IMR-90 (cell line): ENCODE measurements around the gene KRT7. TPM values are rescaled to one million over a fixed set of nuclear protein-coding genes. Genes with fewer than 3 reads are reported as not detected.

Experiments
- ATAC-seq: fragments of 200-7000 bp; cut with Tn5 transposase; 2 replicates; pipeline ENCODE4 v1.9.1; 2020; ENCODE audit warnings: low read depth, mild to moderate bottlenecking, moderate library complexity
- BruUV-seq: library from RNA; stranded (reverse); fragments of 400-500 nt; replicated peaks from 2 replicates; lab custom pipeline; 2021; lab: Mats Ljungman, UMichigan
- CTCF ChIA-PET: fragments of 300-600 bp; formaldehyde crosslinking; extraction: SDS; loops from one replicate; lab custom pipeline; 2021; ENCODE audit warnings: antibody characterized with exemption; lab: Yijun Ruan, JAX
- POLR2A ChIA-PET: fragments of 300-600 bp; sonication (Branson Sonifier 250); formaldehyde crosslinking; loops from one replicate; lab custom pipeline; 2022; ENCODE audit warnings: antibody characterized with exemption; ENCODE audit not compliant: unreplicated experiment; lab: Charles Lee
- DNase-seq: peaks from one replicate; pipeline ENCODE4 v3.0.0; 2013
- H2AFZ ChIP-seq: replicated peaks from 2 replicates; pipeline ENCODE3; 2013; ENCODE audit warnings: low read length, mild to moderate bottlenecking; ENCODE audit not compliant: poor library complexity
- H2AK5ac ChIP-seq: 2 replicates; pipeline ENCODE4 v1.6.1; 2013; ENCODE audit warnings: low read depth, low read length, inconsistent platforms
- H2AK9ac ChIP-seq: replicated peaks from 2 replicates; pipeline ENCODE3; 2013; ENCODE audit warnings: mild to moderate bottlenecking, low read depth, low read length, moderate library complexity; ENCODE audit not compliant: poor library complexity
- H2BK120ac ChIP-seq: 2 replicates; pipeline ENCODE4 v1.6.1; 2013; ENCODE audit warnings: low read depth, low read length, inconsistent platforms
- H2BK15ac ChIP-seq: 3 replicates; pipeline ENCODE4 v1.6.1; 2013; ENCODE audit warnings: low read depth, low read length, inconsistent platforms
- H2BK20ac ChIP-seq: 2 replicates; pipeline ENCODE4 v1.6.1; 2013; ENCODE audit warnings: low read depth, mild to moderate bottlenecking, inconsistent platforms, low read length, moderate library complexity
- H2BK5ac ChIP-seq: 2 replicates; pipeline ENCODE4 v1.6.1; 2013; ENCODE audit warnings: mild to moderate bottlenecking, low read depth, low read length, inconsistent platforms; ENCODE audit not compliant: poor library complexity, severe bottlenecking
- H3K14ac ChIP-seq: replicated peaks from 2 replicates; pipeline ENCODE4 v1.6.1; 2013; ENCODE audit warnings: low read depth, low read length, inconsistent platforms
- H3K18ac ChIP-seq: 2 replicates; pipeline ENCODE4 v1.6.1; 2013; ENCODE audit warnings: low read depth, low read length, control low read depth
- H3K23ac ChIP-seq: 2 replicates; pipeline ENCODE4 v1.6.1; 2013; ENCODE audit warnings: low read depth, low read length, inconsistent platforms
- H3K27ac ChIP-seq: 2 replicates; pipeline ENCODE4 v1.5.1; 2013; ENCODE audit warnings: mild to moderate bottlenecking, control low read depth, low read length; ENCODE audit not compliant: insufficient read depth
- H3K27me3 ChIP-seq: 2 replicates; pipeline ENCODE4 v1.6.1; 2013; ENCODE audit warnings: low read length; ENCODE audit not compliant: control insufficient read depth, insufficient read depth
- H3K36me3 ChIP-seq: 2 replicates; pipeline ENCODE4 v1.6.1; 2013; ENCODE audit warnings: low read length, mixed read lengths; ENCODE audit not compliant: control insufficient read depth, insufficient read depth
- H3K4ac ChIP-seq: 2 replicates; pipeline ENCODE4 v1.6.1; 2013; ENCODE audit warnings: low read depth, low read length, inconsistent platforms
- H3K4me1 ChIP-seq: 2 replicates; pipeline ENCODE4 v1.6.1; 2013; ENCODE audit warnings: low read length, mixed read lengths; ENCODE audit not compliant: control insufficient read depth, insufficient read depth
- H3K4me2 ChIP-seq: 2 replicates; pipeline ENCODE4 v1.6.1; 2013; ENCODE audit warnings: low read depth, mild to moderate bottlenecking, control low read depth, low read length, moderate library complexity
- H3K4me3 ChIP-seq: 2 replicates; pipeline ENCODE4 v1.5.1; 2013; ENCODE audit warnings: low read depth, mild to moderate bottlenecking, control low read depth, low read length, moderate library complexity; ENCODE audit not compliant: insufficient read depth
- H3K56ac ChIP-seq: 2 replicates; pipeline ENCODE4 v1.6.1; 2013; ENCODE audit warnings: low read length, inconsistent platforms; ENCODE audit not compliant: insufficient read depth; ENCODE audit errors: extremely low read depth
- H3K79me1 ChIP-seq, 2 experiments: 2 replicates each; pipeline ENCODE4 v1.6.1; 2013; ENCODE audit warnings: low read length in 2 of 2, inconsistent platforms in 1 of 2, low read depth in 1 of 2
- H3K9ac ChIP-seq: 2 replicates; pipeline ENCODE4 v1.6.1; 2013; ENCODE audit warnings: low read depth, low read length, control low read depth
- H3K9me1 ChIP-seq: 2 replicates; pipeline ENCODE4 v1.6.1; 2013; ENCODE audit warnings: low read length, inconsistent platforms; ENCODE audit not compliant: insufficient read depth
- H3K9me3 ChIP-seq: 2 replicates; pipeline ENCODE4 v1.6.1; 2013; ENCODE audit warnings: low read length; ENCODE audit not compliant: control insufficient read depth, insufficient read depth
- H4K20me1 ChIP-seq: 2 replicates; pipeline ENCODE4 v1.6.1; 2013; ENCODE audit warnings: low read length, inconsistent platforms; ENCODE audit not compliant: insufficient read depth
- H4K5ac ChIP-seq: 2 replicates; pipeline ENCODE4 v1.6.1; 2013; ENCODE audit warnings: mild to moderate bottlenecking, low read depth, low read length, control low read depth
- H4K8ac ChIP-seq, 2 experiments: 2 replicates each; pipeline ENCODE4 v1.6.1; 2013; ENCODE audit warnings: low read depth in 2 of 2, low read length in 2 of 2, control low read depth in 1 of 2, inconsistent platforms in 1 of 2
- H4K91ac ChIP-seq: 2 replicates; pipeline ENCODE4 v1.6.1; 2013; ENCODE audit warnings: low read depth, low read length, inconsistent platforms; ENCODE audit not compliant: insufficient read depth
- CEBPB ChIP-seq: IDR thresholded peaks from 2 replicates; pipeline ENCODE4 v1.6.1; 2012; ENCODE audit warnings: low read depth, low read length, improper control_type of control experiment
- CTCF ChIP-seq: conservative IDR thresholded peaks from 2 replicates; pipeline ENCODE4 v1.5.1; 2012; ENCODE audit warnings: mild to moderate bottlenecking, low read depth, low read length, improper control_type of control experiment
- RCOR1 ChIP-seq: IDR thresholded peaks from 2 replicates; pipeline ENCODE4 v1.6.1; 2012; ENCODE audit warnings: mild to moderate bottlenecking, low read length, improper control_type of control experiment; ENCODE audit not compliant: insufficient replicate concordance
- WGBS, 2 experiments: methylation state at CpG; one replicate each; pipeline versions ENCODE4 v1.1.5 to v1.1.7; 2013; ENCODE audit warnings: missing lambda C conversion rate in 2 of 2; ENCODE audit not compliant: insufficient read length in 1 of 2; ENCODE audit errors: extremely low coverage in 2 of 2; 5-methylcytosine and 5-hydroxymethylcytosine counted together
- dilution Hi-C: fragments of 300-500 bp; cut with HindIII; formaldehyde crosslinking; loops from one replicate; pipeline ENCODE4 v1.14.3; 2018; ENCODE audit warnings: low sequenced_read_pairs; ENCODE audit not compliant: unreplicated experiment
- in situ Hi-C: fragments of 300-500 bp; cut with MboI; formaldehyde crosslinking; loops from 3 replicates; pipeline ENCODE4 v1.14.3; 2019; ENCODE audit warnings: low sequenced_read_pairs, inconsistent platforms, mixed read lengths
- intact Hi-C: fragments of 100-400 bp; cut with micrococcal nuclease; formaldehyde crosslinking; loops from 2 replicates; pipeline ENCODE4 v1.10.0; 2022
- polyA plus RNA-seq, 3 experiments: library from polyadenylated mRNA; depleted of rRNA; stranded (reverse); fragments of >200 nt; gene quantifications; 2 replicates each; pipeline ENCODE4 v1.2.3, GENCODE V29; 2012; ENCODE audit warnings: low replicate concordance in 1 of 3
- total RNA-seq: library from RNA; depleted of rRNA; stranded (reverse); fragments of >200 nt; gene quantifications from 2 replicates; pipeline ENCODE4 v1.2.3, GENCODE V29; 2012

Gene KRT7
- total and polyA plus RNA-seq, 2 of the 4 experiments (the other 2 are of a cell fraction), result 0.54 to 1.7 TPM

DNA sequence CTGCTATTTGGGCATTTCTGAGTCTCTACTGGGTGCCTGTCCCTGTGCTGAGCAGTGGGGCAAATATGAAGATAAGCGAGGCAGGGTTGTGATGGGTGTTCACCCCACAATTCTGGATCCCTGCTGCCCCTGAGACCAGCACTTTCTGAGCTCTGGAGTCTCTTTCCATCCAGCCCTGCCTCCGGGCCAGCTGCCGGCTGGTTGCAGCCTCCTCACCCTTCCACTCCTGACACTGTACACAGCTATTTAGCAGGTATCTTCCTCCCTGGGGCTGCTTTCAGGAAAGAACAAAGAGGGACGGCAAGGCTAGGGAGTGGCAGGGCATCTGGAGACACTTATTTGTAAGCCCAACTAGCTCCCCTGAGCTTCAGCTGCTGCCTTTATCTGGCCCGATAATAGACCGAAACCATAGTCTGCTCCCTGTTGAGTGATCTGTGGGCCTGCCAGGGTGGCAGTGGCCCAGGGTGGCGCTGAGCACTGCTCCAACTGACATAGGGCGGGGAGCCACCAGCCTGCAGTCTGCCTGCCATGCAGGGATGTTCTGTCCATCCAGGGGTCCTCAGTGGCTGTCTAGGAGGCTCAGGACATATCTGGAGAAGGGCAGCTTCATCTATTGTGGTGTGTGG, 33.6 kb upstream of the KRT7 start:
- Histone ChIP-seq H4K91ac (peak overlapping the region; percentile 18; the same call in 1 of the 2 replicates), H2AK9ac (no peak overlapping the region), H2BK20ac (peak overlapping the region; percentile 58), H3K4ac (peak overlapping the region; percentile 54; the same call in 1 of the 2 replicates), H4K20me1 (no peaks in the 10 kb centered on the region), H3K18ac (no peak overlapping the region), H3K27me3 (no peaks in the 10 kb centered on the region), H3K4me1 (peaks cover 30% of the 10 kb centered on the region), H2BK5ac (no peak overlapping the region), H3K36me3 (no peaks in the 10 kb centered on the region), H3K9me3 (no peaks in the 10 kb centered on the region), H3K9me1 (peaks cover 13% of the 10 kb centered on the region), H3K56ac (no peak overlapping the region), H3K27ac (no peak overlapping the region), H3K23ac (no peak overlapping the region), H2AK5ac (peak overlapping the region; percentile 39; the same call in 1 of the 2 replicates), H3K79me1 (peaks cover 0 to 4% of the 10 kb centered on the region in 2 experiments; a peak in 1 of 4 replicates), H2AFZ (no peak overlapping the region), H4K8ac (no peak overlapping the region), H2BK15ac (peak overlapping the region; percentile 68; the same call in 1 of the 3 replicates), H3K4me3 (no peak overlapping the region), H4K5ac (no peak overlapping the region), H3K4me2 (no peak overlapping the region), H3K14ac (0 out of 2 replicates have a peak overlapping the region, but pooled peaks have one; percentile 9), H3K9ac (no peak overlapping the region), H2BK120ac (peak overlapping the region; percentile 38; the same call in 1 of the 2 replicates)
- intact Hi-C loops, result no loop called here
- POLR2A ChIA-PET, result no interaction called here
- no peak for TF ChIP-seq CEBPB
- TF ChIP-seq RCOR1, result no peak
- no peak for TF ChIP-seq CTCF
- DNase-seq, result no peak
- 90% methylated on average over 2 of the region's 8 CpGs; no CpG with 5 or more reads in 1 of the 2 experiments for WGBS, 2 experiments
- dilution Hi-C loops, result no loop called here
- CTCF ChIA-PET, result no interaction called here
- in situ Hi-C loops, result no loop called here
- no peak for ATAC-seq
- no TSS peak for BruUV-seq
